Lower lobe of right lung (tissue), 2 donors: ENCODE results near the gene FGFRL1. TPM values are rescaled to one million over a fixed set of nuclear protein-coding genes. Genes with fewer than 3 reads are reported as not detected.
A peak's percentile ranks its signal among the peaks of the same experiment; 100 is the strongest.
"Not testable (repeated sequence)": the region's sequence is repeated elsewhere in the genome, so short reads cannot be mapped to it uniquely, and the experiment has no call there.

Experiments used
- ATAC-seq, 2 donors: fragments of 200-7000 bp; cut with Tn5 transposase; one replicate each; pipeline ENCODE4 v1.9.1; 2020 to 2022; ENCODE audit warnings: mild to moderate bottlenecking in 2 of 2, moderate library complexity in 2 of 2
- DNase-seq: peaks from one replicate; pipeline ENCODE4 v3.0.0-alpha.2; 2020
- H3K27ac ChIP-seq: fragments of 200-600 bp; one replicate; pipeline ENCODE4 v1.8.0; 2022
- H3K27me3 ChIP-seq: fragments of 200-600 bp; one replicate; pipeline ENCODE4 v1.8.0; 2022; ENCODE audit warnings: low read depth
- H3K36me3 ChIP-seq: fragments of 200-600 bp; one replicate; pipeline ENCODE4 v1.8.0; 2022; ENCODE audit warnings: mild to moderate bottlenecking
- H3K4me1 ChIP-seq: fragments of 200-600 bp; one replicate; pipeline ENCODE4 v1.8.0; 2022
- H3K4me3 ChIP-seq: fragments of 200-600 bp; one replicate; pipeline ENCODE4 v1.8.0; 2022; ENCODE audit warnings: mild to moderate bottlenecking
- H3K9me3 ChIP-seq: fragments of 200-600 bp; one replicate; pipeline ENCODE4 v1.8.0; 2022
- CTCF ChIP-seq: fragments of 200-600 bp; IDR thresholded peaks from one replicate; pipeline ENCODE4 v1.8.0; 2022; ENCODE audit warnings: antibody characterized with exemption, mild to moderate bottlenecking
- intact Hi-C: fragments of 100-400 bp; cut with DNase I; formaldehyde crosslinking; loops from one replicate; pipeline ENCODE4 v1.11.0; 2022
- total RNA-seq: library from RNA; stranded (reverse); fragmentation: NEBNext Ultra II Directional; extraction: Animal tissue kit (Norgen Biotek cat#: 25700); gene quantifications from one replicate; pipeline ENCODE4 v1.2.1, GENCODE V29; 2021
- donor health status: DM: no; HTN: yes; CAD: no; lungs with severe emphysema.

The FGFRL1 gene
- total RNA-seq, 1 donor from 2014 or later = 23.4 TPM

GRCh38 chr4:972651-973424 lies 38.6 kb upstream of the FGFRL1 start:
- intact Hi-C loops = no loop called here
- H3K36me3 ChIP-seq = no peaks in the 10 kb centered on the region
- no peak overlapping the region for H3K27ac ChIP-seq
- DNase-seq (peak; percentile 72), ATAC-seq (peak; percentile 25 to 57)
- H3K9me3 ChIP-seq = no peaks in the 10 kb centered on the region
- no peak for TF ChIP-seq CTCF
- H3K27me3 ChIP-seq = no peaks in the 10 kb centered on the region
- H3K4me3 ChIP-seq = peak overlapping the region; percentile 88
- H3K4me1 ChIP-seq = peaks cover 32% of the 10 kb centered on the region

GRCh38 chr4:973431-974397 lies 37.7 kb upstream of the FGFRL1 start, which contains the start of gene DGKQ:
Gene DGKQ, minus strand, starts transcription at chr4:973569. Its CDS starts 87 bp downstream, at chr4:973482.
- Histone ChIP-seq H3K36me3 (no peaks in the 10 kb centered on the region), H3K4me3 (peak within 1 kb of the TSS; percentile 88), H3K27me3 (no peaks in the 10 kb centered on the region), H3K9me3 (no peaks in the 10 kb centered on the region), H3K27ac (no peak within 1 kb of the TSS), H3K4me1 (peaks cover 34% of the 10 kb centered on the region)
- no peak for TF ChIP-seq CTCF
- DNase-seq (peak; percentile 91), ATAC-seq (peak; percentile 97 to 98)
- intact Hi-C loops = no loop called here

- H3K27me3 ChIP-seq = no peaks in the 10 kb centered on the region
- intact Hi-C loops = no loop called here
- no peaks in the 10 kb centered on the region for H3K9me3 ChIP-seq
- DNase-seq = no peak
- no peak overlapping the region for H3K4me3 ChIP-seq
- H3K27ac ChIP-seq = no peak overlapping the region
- H3K36me3 ChIP-seq = no peaks in the 10 kb centered on the region
- H3K4me1 ChIP-seq = peaks cover 44% of the 10 kb centered on the region
- no peak for ATAC-seq
- no peak for TF ChIP-seq CTCF
Measured at GRCh38 chr4:974668-975067, 36.8 kb upstream of the FGFRL1 start.

- intact Hi-C loops, DNase-seq, ATAC-seq, H3K4me3 ChIP-seq, H3K27me3 ChIP-seq, H3K9me3 ChIP-seq, H3K36me3 ChIP-seq, H3K27ac ChIP-seq: not testable (repeated sequence)
- peaks cover 38% of the 10 kb centered on the region for H3K4me1 ChIP-seq
Measured at GRCh38 chr4:976016-976415, 35.4 kb upstream of the FGFRL1 start.

- H3K4me3 ChIP-seq = no peak overlapping the region
- intact Hi-C loops = no loop called here
- H3K9me3 ChIP-seq = no peaks in the 10 kb centered on the region
- no peaks in the 10 kb centered on the region for H3K27me3 ChIP-seq
- H3K36me3 ChIP-seq = no peaks in the 10 kb centered on the region
- TF ChIP-seq CTCF = no peak
- no peak for DNase-seq
- H3K4me1 ChIP-seq = peaks cover 13% of the 10 kb centered on the region
- H3K27ac ChIP-seq = no peak overlapping the region
- ATAC-seq = peak; percentile 50 to 64
Measured at GRCh38 chr4:978957-979701, 32.3 kb upstream of the FGFRL1 start.
